ENCODE results near the gene LGALS9. TPM values are rescaled to one million over a fixed set of nuclear protein-coding genes. Genes with fewer than 3 reads are reported as not detected.

The LGALS9 gene
- total and polyA plus RNA-seq, 2 donors (not counting 3 experiments of a cell fraction or from before 2014, with no cell fraction given): 52.4 to 65.2 TPM

GRCh38 chr17:27597188-27597580, 33.8 kb upstream of the LGALS9 start:
- dilution Hi-C loops (cut with MboI; ENCODE audit: extremely low pct_ligation_motif_present, low sequenced_read_pairs) (no loop called here), intact Hi-C loops (cut with micrococcal nuclease) (no loop called here)
- Histone ChIP-seq H3K4me2 (ENCODE audit: insufficient read depth, low read length) (no peak overlapping the region), H2AFZ (ENCODE audit: low read depth, low read length) (no peak overlapping the region), H3K79me2 (ENCODE audit: control insufficient read depth, insufficient read depth, low read length) (no peaks in the 10 kb centered on the region), H3K4me1 (ENCODE audit: control insufficient read depth, extremely low read depth, insufficient read depth, low read length) (peaks cover 7% of the 10 kb centered on the region), H3K27ac (ENCODE audit: insufficient read depth, low read depth, low read length) (no peak overlapping the region), H4K20me1 (replicated peaks; ENCODE audit: control insufficient read depth, extremely low read depth, insufficient read depth, low read length) (no peaks in the 10 kb centered on the region), H3K9me1 (replicated peaks; ENCODE audit: control insufficient read depth, extremely low read depth, insufficient read depth, low read length) (no peaks in the 10 kb centered on the region), H3K27me3 (ENCODE audit: control insufficient read depth in 2 of 2, insufficient read depth in 2 of 2, low read length in 2 of 2) (no peaks in the 10 kb centered on the region), H3K36me3 (ENCODE audit: control insufficient read depth in 2 of 2, extremely low read depth in 1 of 2, insufficient read depth in 2 of 2, low read length in 2 of 2) (peaks cover 6 to 35% of the 10 kb centered on the region in 2 experiments), H3K4me3 (replicated peaks in 1 of 3; ENCODE audit: insufficient read depth in 1 of 3, low read depth in 1 of 3, low read length in 3 of 3) (no peak overlapping the region), H3K9me3 (replicated peaks; ENCODE audit: control insufficient read depth, insufficient read depth, low read length) (no peaks in the 10 kb centered on the region), H3K9ac (replicated peaks; ENCODE audit: extremely low read depth, insufficient read depth, low read length) (no peak overlapping the region)
- ChIA-PET CTCF (interaction anchor here (1.0 to 3.7 kb wide), 6 partner anchors 31 to 404 kb away, joined by 3 to 22 read pairs (median 6); partner anchors contain the start of gene KSR1), POLR2A (no interaction called here)
- no TSS peak for BruUV-seq (replicated peaks)
- FAIRE-seq (no peak), DNase-seq (ENCODE audit: low read depth, low spot score) (no peak)
- TF ChIP-seq POLR2AphosphoS5 (IDR thresholded peaks at IDR 0.05; ENCODE audit: insufficient read depth, low read depth, low read length) (no peak), EZH2 (IDR thresholded peaks at IDR 0.05; ENCODE audit: borderline replicate concordance, low read depth, low read length, severe bottlenecking) (no peak), JUN (IDR thresholded peaks at IDR 0.05; ENCODE audit: borderline replicate concordance, insufficient read depth, insufficient read length, low read depth) (no peak), POLR2A (IDR thresholded peaks at IDR 0.05; ENCODE audit: low read depth, low read length) (no peak), GATA2 (IDR thresholded peaks at IDR 0.05; ENCODE audit: insufficient read depth, insufficient read length, low read depth, low read length) (no peak), MAX (IDR thresholded peaks at IDR 0.05; ENCODE audit: insufficient read depth, insufficient read length) (no peak), MYC (IDR thresholded peaks at IDR 0.05; ENCODE audit: low read depth, low read length) (no peak), FOS (IDR thresholded peaks at IDR 0.05; ENCODE audit: borderline replicate concordance, insufficient read depth, low read length) (no peak)
- TF ChIP-seq, protein P1, sequence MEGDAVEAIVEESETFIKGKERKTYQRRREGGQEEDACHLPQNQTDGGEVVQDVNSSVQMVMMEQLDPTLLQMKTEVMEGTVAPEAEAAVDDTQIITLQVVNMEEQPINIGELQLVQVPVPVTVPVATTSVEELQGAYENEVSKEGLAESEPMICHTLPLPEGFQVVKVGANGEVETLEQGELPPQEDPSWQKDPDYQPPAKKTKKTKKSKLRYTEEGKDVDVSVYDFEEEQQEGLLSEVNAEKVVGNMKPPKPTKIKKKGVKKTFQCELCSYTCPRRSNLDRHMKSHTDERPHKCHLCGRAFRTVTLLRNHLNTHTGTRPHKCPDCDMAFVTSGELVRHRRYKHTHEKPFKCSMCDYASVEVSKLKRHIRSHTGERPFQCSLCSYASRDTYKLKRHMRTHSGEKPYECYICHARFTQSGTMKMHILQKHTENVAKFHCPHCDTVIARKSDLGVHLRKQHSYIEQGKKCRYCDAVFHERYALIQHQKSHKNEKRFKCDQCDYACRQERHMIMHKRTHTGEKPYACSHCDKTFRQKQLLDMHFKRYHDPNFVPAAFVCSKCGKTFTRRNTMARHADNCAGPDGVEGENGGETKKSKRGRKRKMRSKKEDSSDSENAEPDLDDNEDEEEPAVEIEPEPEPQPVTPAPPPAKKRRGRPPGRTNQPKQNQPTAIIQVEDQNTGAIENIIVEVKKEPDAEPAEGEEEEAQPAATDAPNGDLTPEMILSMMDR (IDR thresholded peaks at IDR 0.05; ENCODE audit: extremely low read depth in 1 of 2, insufficient read depth in 1 of 2, low read depth in 1 of 2, low read length in 2 of 2): no peak

All from endothelial cell of umbilical vein (primary cell).